Breast epithelium (tissue), 3 donors: ENCODE measurements around the gene AIG1.

Experiments used
- CTCF ChIP-seq, 3 donors: fragments of 450-650 bp; IDR thresholded peaks; one replicate each; pipeline ENCODE4 v1.5.1; 2016 to 2017; ENCODE audit warnings: antibody characterized with exemption in 3 of 3, mild to moderate bottlenecking in 3 of 3, moderate library complexity in 3 of 3
- POLR2A ChIP-seq: fragments of 450-650 bp; IDR thresholded peaks from one replicate; pipeline ENCODE4 v1.6.1; 2016; ENCODE audit warnings: antibody characterized with exemption, mild to moderate bottlenecking, moderate library complexity
- POLR2AphosphoS5 ChIP-seq, 3 donors: sonication (generic); formaldehyde crosslinking; IDR thresholded peaks; one replicate each; pipeline ENCODE4 v1.6.1; 2017; ENCODE audit warnings: antibody characterized with exemption in 3 of 3

GRCh38 chr6:143301188-143301587, 240.5 kb downstream of the AIG1 start:
- TF ChIP-seq POLR2A = no peak
- TF ChIP-seq POLR2AphosphoS5 (IDR thresholded peaks at IDR 0.05) = no peak
- TF ChIP-seq CTCF (IDR thresholded peaks at IDR 0.05) = no peak
